H1 (cell line): ENCODE measurements around the gene CSF2. TPM values are rescaled to one million over a fixed set of nuclear protein-coding genes. Genes with fewer than 3 reads are reported as not detected.

ENCODE experiments used
- CTCF ChIA-PET: fragments of 300-600 bp; sonication (Branson Sonifier 250); formaldehyde crosslinking; loops from one replicate; lab custom pipeline; 2021; ENCODE audit not compliant: partially characterized antibody; lab: Charles Lee
- POLR2A ChIA-PET: fragments of 300-600 bp; sonication (Branson Sonifier 250); formaldehyde crosslinking; loops from one replicate; lab custom pipeline; 2021; ENCODE audit warnings: inconsistent platforms; ENCODE audit not compliant: partially characterized antibody; lab: Charles Lee
- DNase-seq, 2 experiments: peaks; one replicate each; pipeline versions ENCODE4 v3.0.0 to v3.0.0-alpha.2; 2010 to 2022; ENCODE audit warnings: low spot score in 2 of 2, low read depth in 1 of 2, mixed read lengths in 1 of 2
- FAIRE-seq: peaks from 2 replicates; lab custom pipeline; 2011; peaks lifted over from hg19 to GRCh38; lab: Jason Lieb, UNC
- H2AFZ ChIP-seq: 2 replicates; pipeline ENCODE4 v1.8.1; 2012; ENCODE audit warnings: low read length, inconsistent platforms
- H2AK5ac ChIP-seq: 2 replicates; pipeline ENCODE4 v1.6.1; 2013; ENCODE audit warnings: low read depth, low read length
- H2BK120ac ChIP-seq: replicated peaks from 2 replicates; pipeline ENCODE3; 2013; ENCODE audit warnings: low read depth, low read length, inconsistent platforms
- H2BK12ac ChIP-seq: 2 replicates; pipeline ENCODE4 v1.6.1; 2013; ENCODE audit warnings: low read depth, low read length
- H2BK15ac ChIP-seq: 2 replicates; pipeline ENCODE4 v1.6.1; 2013; ENCODE audit warnings: low read length
- H2BK20ac ChIP-seq: 2 replicates; pipeline ENCODE4 v1.6.1; 2013; ENCODE audit warnings: low read length
- H2BK5ac ChIP-seq: 2 replicates; pipeline ENCODE4 v1.6.1; 2013; ENCODE audit warnings: low read depth, low read length
- H3K14ac ChIP-seq: 2 replicates; pipeline ENCODE4 v1.6.1; 2013; ENCODE audit warnings: inconsistent platforms; ENCODE audit not compliant: insufficient read length
- H3K18ac ChIP-seq: 2 replicates; pipeline ENCODE4 v1.6.1; 2013; ENCODE audit warnings: low read length; ENCODE audit errors: extremely low read depth
- H3K23ac ChIP-seq: 2 replicates; pipeline ENCODE4 v1.6.1; 2013; ENCODE audit warnings: inconsistent platforms; ENCODE audit not compliant: insufficient read length
- H3K23me2 ChIP-seq: 2 replicates; pipeline ENCODE4 v1.6.1; 2013; ENCODE audit warnings: low read depth, low read length
- H3K27ac ChIP-seq: 2 replicates; pipeline ENCODE4 v1.6.1; 2011; ENCODE audit warnings: low read depth, low read length, inconsistent platforms
- H3K27me3 ChIP-seq, 4 experiments: replicated peaks in 1 of 4; 1 replicate in 1 of 4; 2 replicates in 3 of 4; pipeline versions ENCODE4 v1.6.1 to v1.8.1; 2011 to 2013; ENCODE audit warnings: low read length in 3 of 4, mild to moderate bottlenecking in 3 of 4, inconsistent platforms in 2 of 4, mixed read lengths in 2 of 4, moderate library complexity in 1 of 4; ENCODE audit not compliant: control insufficient read depth in 3 of 4, insufficient read depth in 3 of 4; ENCODE audit errors: extremely low read depth in 1 of 4
- H3K36me3 ChIP-seq, 4 experiments: 2 replicates each; pipeline versions ENCODE4 v1.6.1 to v1.8.1; 2011 to 2013; ENCODE audit warnings: mild to moderate bottlenecking in 4 of 4, low read length in 3 of 4, moderate library complexity in 2 of 4, control low read depth in 1 of 4, inconsistent platforms in 1 of 4; ENCODE audit not compliant: insufficient read depth in 4 of 4, control insufficient read depth in 2 of 4
- H3K4ac ChIP-seq: replicated peaks from 2 replicates; pipeline ENCODE3; 2013; ENCODE audit warnings: low read length, low read depth, mixed read lengths, inconsistent platforms; ENCODE audit not compliant: insufficient read length
- H3K4me1 ChIP-seq, 4 experiments: replicated peaks in 1 of 4; 1 replicate in 1 of 4; 2 replicates in 3 of 4; pipeline versions ENCODE4 v1.6.1 to v1.8.1; 2011 to 2013; ENCODE audit warnings: low read length in 3 of 4, inconsistent platforms in 2 of 4, mixed read lengths in 1 of 4; ENCODE audit not compliant: insufficient read depth in 4 of 4, control insufficient read depth in 3 of 4
- H3K4me2 ChIP-seq, 2 experiments: 2 replicates each; pipeline versions ENCODE4 v1.6.1 to v1.8.1; 2011 to 2013; ENCODE audit warnings: low read depth in 2 of 2, low read length in 2 of 2, control low read depth in 1 of 2, inconsistent platforms in 1 of 2, mild to moderate bottlenecking in 1 of 2; ENCODE audit not compliant: insufficient read depth in 1 of 2
- H3K4me3 ChIP-seq, 4 experiments: fragments of 200-600, 300-600 bp in 1 of 4; sonication (generic), shearing (Covaris generic), sonication (Bioruptor Twin) in 1 of 4; 2 replicates each; pipeline versions ENCODE4 v1.5.1 to v1.8.1; 2011 to 2016; ENCODE audit warnings: low read length in 4 of 4, low read depth in 3 of 4, control low read depth in 2 of 4, inconsistent platforms in 2 of 4, mild to moderate bottlenecking in 2 of 4, mixed read lengths in 1 of 4, moderate library complexity in 1 of 4; ENCODE audit not compliant: insufficient read depth in 2 of 4; ENCODE audit errors: extremely low read depth in 1 of 4
- H3K56ac ChIP-seq: replicated peaks from 2 replicates; pipeline ENCODE3; 2013; ENCODE audit warnings: low read depth, mild to moderate bottlenecking, mixed read lengths, low read length, inconsistent platforms; ENCODE audit not compliant: insufficient read length
- H3K79me1 ChIP-seq: 2 replicates; pipeline ENCODE4 v1.6.1; 2013; ENCODE audit warnings: low read depth, low read length, control low read depth
- H3K79me2 ChIP-seq, 2 experiments: 2 replicates each; pipeline versions ENCODE4 v1.6.1 to v1.8.1; 2012 to 2013; ENCODE audit warnings: low read length in 2 of 2, mild to moderate bottlenecking in 2 of 2, inconsistent platforms in 1 of 2; ENCODE audit not compliant: insufficient read depth in 2 of 2, control insufficient read depth in 1 of 2
- H3K9ac ChIP-seq, 4 experiments: replicated peaks in 1 of 4; 1 replicate in 1 of 4; 2 replicates in 3 of 4; pipeline versions ENCODE4 v1.6.1 to v1.8.1; 2011 to 2013; ENCODE audit warnings: low read depth in 3 of 4, low read length in 3 of 4, control low read depth in 2 of 4, mild to moderate bottlenecking in 2 of 4, moderate library complexity in 2 of 4, inconsistent platforms in 1 of 4; ENCODE audit errors: extremely low read depth in 1 of 4
- H3K9me3 ChIP-seq, 2 experiments: 2 replicates each; pipeline versions ENCODE4 v1.6.1 to v1.8.1; 2012 to 2013; ENCODE audit warnings: mild to moderate bottlenecking in 2 of 2, moderate library complexity in 2 of 2, control low read depth in 1 of 2, inconsistent platforms in 1 of 2, low read depth in 1 of 2, low read length in 1 of 2, mixed read lengths in 1 of 2; ENCODE audit not compliant: insufficient read depth in 2 of 2
- H4K20me1 ChIP-seq, 2 experiments: replicated peaks in 1 of 2; 2 replicates each; pipeline versions ENCODE3 to v1.8.1; 2011 to 2013; ENCODE audit warnings: inconsistent platforms in 2 of 2, low read length in 2 of 2, mild to moderate bottlenecking in 1 of 2; ENCODE audit not compliant: insufficient read depth in 2 of 2, control insufficient read depth in 1 of 2
- H4K5ac ChIP-seq: 2 replicates; pipeline ENCODE4 v1.6.1; 2013; ENCODE audit warnings: low read length, low read depth, mixed read lengths, inconsistent platforms; ENCODE audit not compliant: insufficient read length
- H4K8ac ChIP-seq: 2 replicates; pipeline ENCODE4 v1.8.0; 2013; ENCODE audit warnings: mild to moderate bottlenecking, moderate library complexity, low read length, inconsistent platforms; ENCODE audit not compliant: insufficient read depth; ENCODE audit errors: extremely low read depth
- H4K91ac ChIP-seq: replicated peaks from 2 replicates; pipeline ENCODE3; 2013; ENCODE audit warnings: low read length, mixed read lengths, inconsistent platforms; ENCODE audit not compliant: insufficient read length
- ASH2L ChIP-seq: fragments of 200-600, 300-600 bp; sonication (generic); IDR thresholded peaks from one replicate; pipeline ENCODE4 v1.7.1; 2017; ENCODE audit warnings: low read length
- CHD2 ChIP-seq: IDR thresholded peaks from 2 replicates; pipeline ENCODE4 v1.6.1; 2012; ENCODE audit warnings: low read length, improper control_type of control experiment
- CTBP2 ChIP-seq: IDR thresholded peaks from 2 replicates; pipeline ENCODE4 v1.7.0; 2011; ENCODE audit warnings: borderline replicate concordance, mild to moderate bottlenecking, moderate library complexity, mixed read lengths, low read length; ENCODE audit not compliant: insufficient read depth, insufficient read length
- HDAC2 ChIP-seq, 2 experiments: fragments of 300-600 bp in 1 of 2; sonication (generic) in 1 of 2; IDR thresholded peaks; 2 replicates each; pipeline ENCODE4 v1.6.1; 2011 to 2012; ENCODE audit warnings: low read depth in 2 of 2, low read length in 2 of 2, mild to moderate bottlenecking in 2 of 2, moderate library complexity in 2 of 2, borderline replicate concordance in 1 of 2, inconsistent platforms in 1 of 2
- POU5F1 ChIP-seq: IDR thresholded peaks from 2 replicates; pipeline ENCODE4 v1.6.1; 2011; ENCODE audit warnings: low read depth, mild to moderate bottlenecking, low read length, moderate library complexity
- RXRA ChIP-seq: IDR thresholded peaks from 2 replicates; pipeline ENCODE4 v1.6.1; 2011; ENCODE audit warnings: low read depth, mild to moderate bottlenecking, low read length, moderate library complexity; ENCODE audit not compliant: insufficient read depth
- SAP30 ChIP-seq: fragments of 300-600 bp; sonication (generic); IDR thresholded peaks from 2 replicates; pipeline ENCODE4 v1.7.1; 2012; ENCODE audit warnings: low read length, moderate library complexity, mild to moderate bottlenecking, inconsistent platforms; ENCODE audit not compliant: insufficient read depth, insufficient replicate concordance
- SIRT6 ChIP-seq: IDR thresholded peaks from one replicate; pipeline ENCODE4 v1.7.1; 2012; ENCODE audit warnings: low read length, inconsistent platforms
- SP2 ChIP-seq: IDR thresholded peaks from 2 replicates; pipeline ENCODE4 v1.6.1; 2012; ENCODE audit warnings: mild to moderate bottlenecking, low read length, inconsistent platforms
- TBP ChIP-seq: IDR thresholded peaks from 2 replicates; pipeline ENCODE4 v1.6.1; 2011; ENCODE audit warnings: low read depth, low read length, improper control_type of control experiment
- WGBS, 2 experiments: shearing (Covaris generic) in 1 of 2; methylation state at CpG; one replicate each; pipeline versions ENCODE4 v1.1.6 to v1.1.7; 2013 to 2015; ENCODE audit warnings: low lambda C conversion rate in 2 of 2, mixed read lengths in 2 of 2, inconsistent platforms in 1 of 2, low coverage in 1 of 2, missing lambda C conversion rate in 1 of 2; ENCODE audit not compliant: insufficient replicate concordance in 2 of 2, insufficient coverage in 1 of 2, insufficient read length in 1 of 2; ENCODE audit errors: extremely low coverage in 1 of 2, missing lambda C conversion rate in 1 of 2; 5-methylcytosine and 5-hydroxymethylcytosine counted together
- polyA plus RNA-seq, 7 experiments: library from polyadenylated mRNA; depleted of rRNA in 3 of 7; stranded (reverse) in 5 of 7; unstranded in 2 of 7; fragments of >200 nt in 5 of 7; fragments of 200-250 nt in 2 of 7; gene quantifications; 1 replicate in 5 of 7; 2 replicates in 1 of 7; 4 replicates in 1 of 7; pipeline versions ENCODE4 v1.2.1 to v1.2.3, GENCODE V29; 2011 to 2013; ENCODE audit warnings: missing spikeins in 2 of 7, mixed read lengths in 2 of 7
- total RNA-seq: library from RNA; stranded (reverse); fragmentation: NEBNext Ultra II Directional; extraction: Animal tissue kit (Norgen Biotek cat#: 25700); gene quantifications from 2 replicates; pipeline ENCODE4 v1.2.1, GENCODE V29; 2021

The CSF2 gene
- total and polyA plus RNA-seq, 2 of the 8 experiments (the other 6 are each of a cell fraction or from before 2014, with no cell fraction given) = not detected

DNA sequence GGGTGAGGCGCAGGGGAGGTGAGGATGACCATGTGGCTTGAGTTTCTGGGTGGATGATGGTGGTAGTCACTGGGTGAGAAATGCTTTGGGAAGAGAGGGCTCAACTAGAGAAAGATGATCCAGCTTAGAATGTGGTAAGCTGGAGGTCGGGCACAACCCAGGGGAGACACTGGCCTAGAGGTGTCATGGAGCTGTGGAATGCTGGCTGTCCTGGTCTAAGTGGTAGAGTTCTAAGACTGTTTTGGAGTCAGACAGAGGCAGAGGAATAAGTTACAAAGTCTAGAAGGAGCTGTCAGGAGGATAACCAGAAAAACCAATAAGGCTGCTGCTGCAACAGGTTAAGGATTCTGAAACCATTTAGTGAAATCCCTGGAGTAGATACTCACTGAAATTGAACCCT is 43.0 kb upstream of the CSF2 start:
- no peaks in the 10 kb centered on the region for H3K27me3 ChIP-seq
- H3K27ac ChIP-seq = no peak overlapping the region
- no peak overlapping the region; the same call in 1 of the 2 replicates for H4K8ac ChIP-seq
- no peak overlapping the region for H2AK5ac ChIP-seq
- no peaks in the 10 kb centered on the region for H3K9me3 ChIP-seq
- H3K4ac ChIP-seq = no peak overlapping the region
- ChIA-PET POLR2A (no interaction called here), CTCF (interaction anchor here (1.2 kb wide), 1 partner anchor 32 kb away, joined by 4 read pairs; no protein-coding TSS in a partner anchor)
- H4K20me1 ChIP-seq = no peaks in the 10 kb centered on the region
- FAIRE-seq (no peak), DNase-seq (no peak)
- WGBS, 2 experiments = 89% methylated on average over 2 of the region's 2 CpGs; no CpG with 5 or more reads in 1 of the 2 experiments
- no peak overlapping the region for H2AFZ ChIP-seq
- H3K56ac ChIP-seq = no peak overlapping the region
- no peak overlapping the region for H2BK5ac ChIP-seq
- no peak overlapping the region for H3K4me3 ChIP-seq
- H3K4me1 ChIP-seq = no peaks in the 10 kb centered on the region
- no peaks in the 10 kb centered on the region; the same call in 1 of the 2 replicates for H3K23me2 ChIP-seq
- H2BK12ac ChIP-seq = no peak overlapping the region
- H2BK120ac ChIP-seq = no peak overlapping the region
- H3K18ac ChIP-seq = no peak overlapping the region
- TF ChIP-seq SAP30 = no peak
- TF ChIP-seq TBP = no peak
- TF ChIP-seq ASH2L = no peak
- TF ChIP-seq POU5F1 = no peak
- no peak for TF ChIP-seq CHD2
- TF ChIP-seq HDAC2 (IDR thresholded peaks at IDR 0.05; ENCODE audit: borderline replicate concordance in 1 of 2, low read depth in 2 of 2, low read length in 2 of 2) = no peak
- no peak for TF ChIP-seq SP2
- TF ChIP-seq RXRA = no peak
- TF ChIP-seq SIRT6 = no peak
- TF ChIP-seq CTBP2 = no peak
- H3K4me2 ChIP-seq = no peak overlapping the region
- no peak overlapping the region for H2BK15ac ChIP-seq
- no peak overlapping the region for H4K5ac ChIP-seq
- no peak overlapping the region for H4K91ac ChIP-seq
- H3K9ac ChIP-seq = no peak overlapping the region
- H2BK20ac ChIP-seq = no peak overlapping the region
- no peaks in the 10 kb centered on the region for H3K36me3 ChIP-seq
- H3K79me1 ChIP-seq = no peaks in the 10 kb centered on the region
- H3K14ac ChIP-seq = no peak overlapping the region
- no peak overlapping the region for H3K23ac ChIP-seq
- no peaks in the 10 kb centered on the region for H3K79me2 ChIP-seq
